Measurements from ENCODE around the gene PARP2. TPM values are rescaled to one million over a fixed set of nuclear protein-coding genes. Genes with fewer than 3 reads are reported as not detected.

PARP2 gene
- total and polyA plus RNA-seq, 9 of the 15 experiments (the other 6 are each of a cell fraction or from before 2014, with no cell fraction given), result 19.7 to 50.5 (median 29.9) TPM

DNA sequence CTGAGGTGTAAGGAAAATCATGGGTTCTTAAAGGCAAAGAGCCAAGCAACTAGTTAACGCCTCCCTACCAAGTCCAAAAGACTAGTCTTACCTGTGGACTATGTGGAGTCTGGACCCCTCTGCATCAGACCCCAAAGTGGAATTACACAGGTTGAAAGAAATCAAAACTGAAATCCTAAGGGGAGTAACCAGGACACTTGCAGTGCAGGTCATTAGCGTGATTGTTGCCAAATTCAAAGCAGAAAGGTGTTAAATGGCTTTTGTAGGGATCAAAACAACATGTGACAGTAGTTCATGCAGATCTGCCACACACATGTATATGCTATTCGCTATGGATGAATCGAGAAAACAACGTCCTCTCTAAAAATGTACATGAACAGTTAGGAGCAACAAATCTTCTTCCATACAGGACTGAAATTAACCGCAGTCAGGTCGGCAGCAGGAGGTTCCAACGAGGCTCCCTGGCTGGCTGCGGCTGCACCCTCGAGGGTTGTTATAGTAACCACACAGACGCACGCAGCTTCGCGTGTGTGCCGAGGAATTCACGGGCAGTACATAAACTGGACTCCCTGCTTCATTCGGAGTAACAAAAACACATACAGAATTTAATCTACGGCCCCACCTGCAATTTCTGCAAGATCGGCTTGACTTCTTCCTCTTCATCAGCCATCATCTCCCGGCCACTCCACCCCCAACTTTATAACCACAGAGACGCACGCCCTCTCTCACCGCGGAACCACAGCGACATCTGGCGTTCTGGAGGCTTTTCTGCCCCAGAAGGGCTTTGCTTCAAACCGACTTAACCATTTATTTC is 38.0 kb upstream of the PARP2 start, which contains the start of gene TTC5 (continued):
- TF ChIP-seq, protein P1, sequence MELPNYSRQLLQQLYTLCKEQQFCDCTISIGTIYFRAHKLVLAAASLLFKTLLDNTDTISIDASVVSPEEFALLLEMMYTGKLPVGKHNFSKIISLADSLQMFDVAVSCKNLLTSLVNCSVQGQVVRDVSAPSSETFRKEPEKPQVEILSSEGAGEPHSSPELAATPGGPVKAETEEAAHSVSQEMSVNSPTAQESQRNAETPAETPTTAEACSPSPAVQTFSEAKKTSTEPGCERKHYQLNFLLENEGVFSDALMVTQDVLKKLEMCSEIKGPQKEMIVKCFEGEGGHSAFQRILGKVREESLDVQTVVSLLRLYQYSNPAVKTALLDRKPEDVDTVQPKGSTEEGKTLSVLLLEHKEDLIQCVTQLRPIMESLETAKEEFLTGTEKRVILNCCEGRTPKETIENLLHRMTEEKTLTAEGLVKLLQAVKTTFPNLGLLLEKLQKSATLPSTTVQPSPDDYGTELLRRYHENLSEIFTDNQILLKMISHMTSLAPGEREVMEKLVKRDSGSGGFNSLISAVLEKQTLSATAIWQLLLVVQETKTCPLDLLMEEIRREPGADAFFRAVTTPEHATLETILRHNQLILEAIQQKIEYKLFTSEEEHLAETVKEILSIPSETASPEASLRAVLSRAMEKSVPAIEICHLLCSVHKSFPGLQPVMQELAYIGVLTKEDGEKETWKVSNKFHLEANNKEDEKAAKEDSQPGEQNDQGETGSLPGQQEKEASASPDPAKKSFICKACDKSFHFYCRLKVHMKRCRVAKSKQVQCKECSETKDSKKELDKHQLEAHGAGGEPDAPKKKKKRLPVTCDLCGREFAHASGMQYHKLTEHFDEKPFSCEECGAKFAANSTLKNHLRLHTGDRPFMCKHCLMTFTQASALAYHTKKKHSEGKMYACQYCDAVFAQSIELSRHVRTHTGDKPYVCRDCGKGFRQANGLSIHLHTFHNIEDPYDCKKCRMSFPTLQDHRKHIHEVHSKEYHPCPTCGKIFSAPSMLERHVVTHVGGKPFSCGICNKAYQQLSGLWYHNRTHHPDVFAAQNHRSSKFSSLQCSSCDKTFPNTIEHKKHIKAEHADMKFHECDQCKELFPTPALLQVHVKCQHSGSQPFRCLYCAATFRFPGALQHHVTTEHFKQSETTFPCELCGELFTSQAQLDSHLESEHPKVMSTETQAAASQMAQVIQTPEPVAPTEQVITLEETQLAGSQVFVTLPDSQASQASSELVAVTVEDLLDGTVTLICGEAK (IDR thresholded peaks at IDR 0.05), result peak; percentile 35; the same call in 1 of the 2 replicates
- TF ChIP-seq, protein P1 (CRISPR knock-in tag; IDR thresholded peaks at IDR 0.05), result no peak
- peak in 1 of 2 experiments; percentile 88; a peak in 2 of 4 replicates for TF ChIP-seq HDAC1 (IDR thresholded peaks at IDR 0.05)
- no peak for TF ChIP-seq CREB1 (IDR thresholded peaks at IDR 0.05)
- no peak for TF ChIP-seq CREB1 (CRISPR knock-in tag; IDR thresholded peaks at IDR 0.05)
- TF ChIP-seq ZNF274 (IDR thresholded peaks at IDR 0.05; ENCODE audit: borderline replicate concordance, low read depth, low read length), result no peak
- peak; percentile 42 to 52; a peak in 3 of 4 replicates for TF ChIP-seq FOXK2 (conservative IDR thresholded peaks at IDR 0.05 in 1 of 2, IDR thresholded peaks at IDR 0.05 in 1 of 2; ENCODE audit: low read depth in 2 of 2)
- TF ChIP-seq FOXM1 (IDR thresholded peaks at IDR 0.05; ENCODE audit: low read depth), result peak; percentile 52
- TF ChIP-seq FOXM1 (CRISPR knock-in tag; IDR thresholded peaks at IDR 0.05; ENCODE audit: low read depth), result no peak
- TF ChIP-seq GABPA (tag; conservative IDR thresholded peaks at IDR 0.05; ENCODE audit: low read depth), result 0 out of 2 replicates have a peak, but pooled peaks have one; percentile 26
- TF ChIP-seq ZFP30 (CRISPR knock-in tag; IDR thresholded peaks at IDR 0.05; ENCODE audit: borderline replicate concordance), result no peak
- TF ChIP-seq, protein P2, sequence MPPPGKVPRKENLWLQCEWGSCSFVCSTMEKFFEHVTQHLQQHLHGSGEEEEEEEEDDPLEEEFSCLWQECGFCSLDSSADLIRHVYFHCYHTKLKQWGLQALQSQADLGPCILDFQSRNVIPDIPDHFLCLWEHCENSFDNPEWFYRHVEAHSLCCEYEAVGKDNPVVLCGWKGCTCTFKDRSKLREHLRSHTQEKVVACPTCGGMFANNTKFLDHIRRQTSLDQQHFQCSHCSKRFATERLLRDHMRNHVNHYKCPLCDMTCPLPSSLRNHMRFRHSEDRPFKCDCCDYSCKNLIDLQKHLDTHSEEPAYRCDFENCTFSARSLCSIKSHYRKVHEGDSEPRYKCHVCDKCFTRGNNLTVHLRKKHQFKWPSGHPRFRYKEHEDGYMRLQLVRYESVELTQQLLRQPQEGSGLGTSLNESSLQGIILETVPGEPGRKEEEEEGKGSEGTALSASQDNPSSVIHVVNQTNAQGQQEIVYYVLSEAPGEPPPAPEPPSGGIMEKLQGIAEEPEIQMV (tag; conservative IDR thresholded peaks at IDR 0.05; ENCODE audit: low read depth), result no peak
- no peak for TF ChIP-seq NEUROD1 (IDR thresholded peaks at IDR 0.05; ENCODE audit: borderline replicate concordance, low read depth, low read length, partially characterized antibody)
- TF ChIP-seq TBL1XR1 (IDR thresholded peaks at IDR 0.05; ENCODE audit: low read length in 2 of 2), result no peak
- TF ChIP-seq CBFB (CRISPR knock-in tag; IDR thresholded peaks at IDR 0.05), result no peak
- TF ChIP-seq GTF2F1 (IDR thresholded peaks at IDR 0.05; ENCODE audit: low read depth, low read length), result no peak

All from K562 (cell line).